Glutamatergic neuron (in vitro differentiated cells): ENCODE measurements around the gene DHODH. TPM values are rescaled to one million over a fixed set of nuclear protein-coding genes. Genes with fewer than 3 reads are reported as not detected.

Experiments
- DNase-seq: peaks from one replicate; pipeline ENCODE4 v3.0.0; 2022
- H3K27ac Mint-ChIP-seq: one replicate; pipeline ENCODE4 v1.8.0; 2020; ENCODE audit warnings: mild to moderate bottlenecking, mixed read lengths, inconsistent platforms; ENCODE audit not compliant: unreplicated experiment
- H3K27me3 Mint-ChIP-seq: one replicate; pipeline ENCODE4 v1.8.0; 2020; ENCODE audit warnings: mild to moderate bottlenecking, moderate library complexity, mixed read lengths, inconsistent platforms; ENCODE audit not compliant: unreplicated experiment
- H3K36me3 Mint-ChIP-seq: one replicate; pipeline ENCODE4 v1.8.0; 2020; ENCODE audit warnings: mild to moderate bottlenecking, mixed read lengths, inconsistent platforms; ENCODE audit not compliant: unreplicated experiment
- H3K4me1 Mint-ChIP-seq: one replicate; pipeline ENCODE4 v1.8.0; 2020; ENCODE audit warnings: mild to moderate bottlenecking, low read depth, mixed read lengths, inconsistent platforms; ENCODE audit not compliant: unreplicated experiment
- H3K4me3 Mint-ChIP-seq: one replicate; pipeline ENCODE4 v1.8.0; 2020; ENCODE audit warnings: mild to moderate bottlenecking, mixed read lengths, inconsistent platforms; ENCODE audit not compliant: unreplicated experiment
- H3K9me3 Mint-ChIP-seq: one replicate; pipeline ENCODE4 v1.8.0; 2020; ENCODE audit warnings: mild to moderate bottlenecking, moderate library complexity, mixed read lengths, inconsistent platforms; ENCODE audit not compliant: unreplicated experiment
- total RNA-seq: library from RNA; stranded (reverse); fragmentation: NEBNext Ultra II Directional; extraction: Animal tissue kit (Norgen Biotek cat#: 25700); gene quantifications from one replicate; pipeline ENCODE4 v1.2.1, GENCODE V29; 2021; ENCODE audit not compliant: unreplicated experiment
- TF ChIP-seq, protein P1 (sequence below): fragments of 200-600 bp; sonication (generic); IDR thresholded peaks from one replicate; pipeline ENCODE4 v1.5.0; 2021; ENCODE audit not compliant: partially characterized antibody, unreplicated experiment

Gene DHODH
- total RNA-seq, 1 donor from 2014 or later, result 9.1 TPM

DNA sequence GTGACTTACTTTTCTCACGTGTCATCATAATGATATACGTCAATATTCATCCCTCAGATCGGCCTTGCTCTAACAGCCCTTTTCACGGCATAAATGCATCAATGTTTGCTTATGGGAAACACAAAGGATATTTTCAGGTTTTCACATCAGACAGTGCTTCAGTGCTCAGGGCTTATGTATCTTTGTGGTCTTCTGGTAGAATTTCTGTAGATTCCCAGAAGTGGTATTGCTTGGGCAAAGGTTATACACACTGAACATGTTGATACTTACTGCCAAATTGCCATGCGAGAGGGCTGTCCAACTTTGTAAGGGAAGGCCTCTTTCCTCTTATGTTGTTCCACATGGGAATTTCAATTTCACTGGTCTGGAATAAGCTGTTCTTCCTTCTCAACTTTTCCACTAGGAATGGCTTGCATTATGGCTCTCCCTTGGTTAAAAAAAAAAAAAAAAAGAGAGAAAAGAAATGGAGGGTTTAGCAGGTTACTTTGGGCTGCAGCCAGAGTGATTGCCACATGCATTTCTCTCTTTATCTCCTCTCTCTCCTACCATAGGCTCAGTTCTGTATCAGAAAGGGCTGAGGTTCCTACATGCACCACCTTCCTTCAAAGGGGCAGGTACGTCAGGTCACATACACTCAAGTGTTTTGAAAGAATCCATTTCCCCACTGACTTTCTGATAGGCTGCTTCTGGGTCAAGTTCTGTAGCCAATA is 19.3 kb downstream of the DHODH start:
- DNase-seq, result no peak
- Mint-ChIP-seq H3K4me1 (no peaks in the 10 kb centered on the region), H3K4me3 (no peak overlapping the region), H3K9me3 (no peaks in the 10 kb centered on the region), H3K36me3 (no peaks in the 10 kb centered on the region), H3K27me3 (no peaks in the 10 kb centered on the region), H3K27ac (no peak overlapping the region)
- TF ChIP-seq, protein P1, sequence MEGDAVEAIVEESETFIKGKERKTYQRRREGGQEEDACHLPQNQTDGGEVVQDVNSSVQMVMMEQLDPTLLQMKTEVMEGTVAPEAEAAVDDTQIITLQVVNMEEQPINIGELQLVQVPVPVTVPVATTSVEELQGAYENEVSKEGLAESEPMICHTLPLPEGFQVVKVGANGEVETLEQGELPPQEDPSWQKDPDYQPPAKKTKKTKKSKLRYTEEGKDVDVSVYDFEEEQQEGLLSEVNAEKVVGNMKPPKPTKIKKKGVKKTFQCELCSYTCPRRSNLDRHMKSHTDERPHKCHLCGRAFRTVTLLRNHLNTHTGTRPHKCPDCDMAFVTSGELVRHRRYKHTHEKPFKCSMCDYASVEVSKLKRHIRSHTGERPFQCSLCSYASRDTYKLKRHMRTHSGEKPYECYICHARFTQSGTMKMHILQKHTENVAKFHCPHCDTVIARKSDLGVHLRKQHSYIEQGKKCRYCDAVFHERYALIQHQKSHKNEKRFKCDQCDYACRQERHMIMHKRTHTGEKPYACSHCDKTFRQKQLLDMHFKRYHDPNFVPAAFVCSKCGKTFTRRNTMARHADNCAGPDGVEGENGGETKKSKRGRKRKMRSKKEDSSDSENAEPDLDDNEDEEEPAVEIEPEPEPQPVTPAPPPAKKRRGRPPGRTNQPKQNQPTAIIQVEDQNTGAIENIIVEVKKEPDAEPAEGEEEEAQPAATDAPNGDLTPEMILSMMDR, result no peak

DNA sequence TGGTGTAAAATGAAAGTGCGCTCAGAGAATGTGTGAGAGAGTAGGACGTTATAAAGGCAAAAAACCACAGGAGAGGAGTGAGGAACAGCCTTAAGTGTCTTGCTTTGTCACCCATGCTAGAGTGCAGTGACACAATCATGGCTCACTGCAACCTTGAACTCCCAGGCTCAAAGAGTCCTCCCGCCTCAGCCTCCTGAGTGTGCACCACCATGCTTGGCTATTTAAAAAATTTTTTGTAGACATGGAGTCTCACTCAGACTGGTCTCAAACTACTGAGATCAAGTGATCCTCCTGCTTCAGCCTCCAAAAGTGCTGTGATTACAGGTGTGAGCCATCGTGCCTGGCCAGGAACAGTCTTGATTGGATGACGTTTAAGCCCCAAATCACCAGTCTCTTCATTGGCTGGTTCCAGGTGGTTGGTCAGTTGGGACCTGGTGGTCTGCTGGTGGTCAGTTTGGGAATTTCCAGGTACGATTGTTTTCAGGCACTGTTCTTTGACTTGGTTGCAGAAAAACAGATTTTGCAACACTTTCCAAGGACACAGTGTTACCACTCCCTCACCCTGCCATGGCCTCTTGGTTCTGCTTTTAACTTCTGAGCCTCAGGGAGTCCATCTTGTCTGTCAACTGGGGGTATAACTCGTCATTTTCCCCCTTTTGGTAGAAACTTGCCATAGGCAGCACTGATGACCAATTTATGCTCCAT is 21.2 kb downstream of the DHODH start:
- no peak overlapping the region for H3K27ac Mint-ChIP-seq
- no peaks in the 10 kb centered on the region for H3K27me3 Mint-ChIP-seq
- no peaks in the 10 kb centered on the region for H3K9me3 Mint-ChIP-seq
- H3K4me3 Mint-ChIP-seq, result no peak overlapping the region
- TF ChIP-seq, protein P1, result no peak
- H3K36me3 Mint-ChIP-seq, result no peaks in the 10 kb centered on the region
- H3K4me1 Mint-ChIP-seq, result no peaks in the 10 kb centered on the region
- DNase-seq, result no peak

DNA sequence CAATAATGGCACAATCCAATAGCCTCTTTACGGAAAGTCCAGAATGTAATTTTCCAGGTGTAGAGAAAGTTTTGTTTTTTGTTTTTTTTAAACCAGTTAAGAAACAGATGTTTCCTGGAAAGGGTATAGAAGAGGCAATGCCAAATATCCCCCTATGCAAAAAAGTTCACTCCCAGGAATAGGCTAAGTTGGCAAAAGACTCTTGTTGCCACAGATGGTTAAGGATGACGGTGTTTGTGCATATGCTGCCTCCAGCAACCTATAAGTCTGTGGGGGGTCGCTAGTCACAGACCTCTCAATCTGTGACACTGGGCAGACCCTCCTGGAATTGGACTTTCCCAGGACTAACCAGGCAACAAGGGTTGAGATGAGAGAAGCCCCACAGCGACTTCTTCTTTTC is 24.9 kb downstream of the DHODH start:
- Mint-ChIP-seq H3K36me3 (no peaks in the 10 kb centered on the region), H3K9me3 (no peaks in the 10 kb centered on the region), H3K27ac (no peak overlapping the region), H3K4me1 (no peaks in the 10 kb centered on the region), H3K4me3 (no peak overlapping the region), H3K27me3 (no peaks in the 10 kb centered on the region)
- DNase-seq, result no peak
- TF ChIP-seq, protein P1, result no peak

DNA sequence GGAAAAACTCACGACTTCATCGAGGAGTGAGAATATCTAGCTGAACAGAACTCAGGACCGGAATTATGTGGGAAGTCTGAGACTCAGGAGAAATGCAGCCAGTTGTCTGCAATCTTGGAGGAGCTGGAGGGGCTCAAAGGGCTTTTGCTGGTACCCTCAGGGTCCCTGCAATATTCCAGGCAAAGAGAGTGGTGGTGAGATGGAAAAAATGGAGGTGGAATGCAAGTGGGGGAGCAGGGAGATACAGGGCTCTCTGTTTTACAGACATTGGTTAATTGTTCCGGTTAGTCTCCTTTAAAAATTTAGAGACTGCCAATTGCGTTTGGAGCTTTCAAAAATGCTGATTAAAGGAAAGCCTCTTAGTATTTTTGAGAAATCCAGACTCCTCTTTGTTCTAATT is 27.6 kb downstream of the DHODH start:
- no peak overlapping the region for H3K27ac Mint-ChIP-seq
- no peaks in the 10 kb centered on the region for H3K27me3 Mint-ChIP-seq
- TF ChIP-seq, protein P1, result no peak
- H3K9me3 Mint-ChIP-seq, result no peaks in the 10 kb centered on the region
- no peaks in the 10 kb centered on the region for H3K4me1 Mint-ChIP-seq
- H3K4me3 Mint-ChIP-seq, result no peak overlapping the region
- no peak for DNase-seq
- H3K36me3 Mint-ChIP-seq, result no peaks in the 10 kb centered on the region

DNA sequence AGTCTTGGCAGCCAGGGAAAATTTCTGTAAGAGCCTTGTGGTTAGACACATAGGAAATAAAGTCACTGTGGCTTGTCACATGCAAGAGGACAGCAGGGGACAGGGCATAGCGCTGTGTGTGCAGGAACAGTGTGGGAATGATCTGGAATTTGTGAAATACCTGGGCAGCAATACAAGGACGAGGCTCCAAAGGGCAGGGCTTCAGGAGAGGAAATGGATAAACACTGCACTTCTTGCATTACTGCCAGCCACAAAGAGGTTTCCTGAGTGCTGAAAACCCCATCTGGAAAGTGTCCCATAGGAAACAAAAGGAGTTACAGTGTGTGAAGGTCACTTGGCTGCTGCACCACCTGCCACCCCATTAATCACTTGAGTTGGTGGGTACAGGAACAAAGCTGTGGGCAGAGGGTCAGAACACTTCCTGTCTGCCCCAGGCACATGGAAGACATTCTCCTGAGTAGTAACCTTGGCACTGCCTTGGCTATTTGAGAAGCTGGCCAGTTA is 33.7 kb downstream of the DHODH start:
- no peaks in the 10 kb centered on the region for H3K36me3 Mint-ChIP-seq
- DNase-seq, result no peak
- TF ChIP-seq, protein P1, result no peak
- no peaks in the 10 kb centered on the region for H3K4me1 Mint-ChIP-seq
- no peak overlapping the region for H3K27ac Mint-ChIP-seq
- H3K27me3 Mint-ChIP-seq, result no peaks in the 10 kb centered on the region
- H3K4me3 Mint-ChIP-seq, result no peak overlapping the region
- H3K9me3 Mint-ChIP-seq, result no peaks in the 10 kb centered on the region
